ENCODE measurements around the gene FERMT1.

GRCh38 chr20:6126846-6127245 is 4.0 kb upstream of the FERMT1 start:
- TF ChIP-seq EZH2phosphoT487 (IDR thresholded peaks at IDR 0.05; ENCODE audit: borderline replicate concordance, low read depth, low read length): no peak
- TF ChIP-seq CTCF (conservative IDR thresholded peaks at IDR 0.05; ENCODE audit: low read length): no peak
